ENCODE results near the gene HLA-DQA1.
"Not testable (repeated sequence)": the region's sequence is repeated elsewhere in the genome, so short reads cannot be mapped to it uniquely, and the experiment has no call there.

The HLA-DQA1 gene

DNA sequence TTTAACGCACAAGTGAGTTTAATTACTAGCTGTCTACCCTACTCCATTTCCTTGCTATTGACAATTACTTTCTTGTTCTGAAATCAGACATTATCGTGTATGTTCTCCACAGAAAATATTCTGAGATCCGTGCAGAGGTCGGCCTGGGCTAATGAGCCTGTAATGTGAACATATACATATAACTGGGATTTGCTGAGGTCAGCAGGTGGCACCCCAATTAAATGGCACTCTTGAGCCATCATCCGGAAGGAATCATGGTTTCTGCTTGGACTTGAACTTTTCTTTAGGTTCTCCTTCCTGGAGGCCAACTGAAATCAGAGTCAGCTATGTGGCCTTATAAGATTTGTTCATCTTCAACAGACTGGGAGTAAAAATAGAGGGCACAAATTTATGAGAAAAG is 25.6 kb downstream of the HLA-DQA1 start:
- Histone ChIP-seq H3K9me3 (replicated peaks in 1 of 11) (no peaks in the 10 kb centered on the region), H3K9ac (no peak overlapping the region), H4K20me1 (no peaks in the 10 kb centered on the region), H3K4me2 (no peak overlapping the region), H3K36me3 (no peaks in the 10 kb centered on the region), H3K4me1 (peaks cover 0 to 5% (median 4%) of the 10 kb centered on the region in 10 experiments; a peak in 9 of 20 replicates), H3K4me3 (no peak overlapping the region), H3K27ac (no peak overlapping the region), H3K27me3 (peaks cover 0 to 10% (median 6%) of the 10 kb centered on the region in 11 experiments; a peak in 13 of 22 replicates)
- no peak for TF ChIP-seq Cebpa-rat (IDR thresholded peaks at IDR 0.05)

GRCh38 chr6:32664354-32664753 is 27.1 kb downstream of the HLA-DQA1 start:
- Histone ChIP-seq H3K9ac (no peak overlapping the region), H3K4me1 (peaks cover 0 to 5% (median 2%) of the 10 kb centered on the region in 10 experiments; a peak in 8 of 20 replicates), H3K9me3 (replicated peaks in 1 of 11) (no peaks in the 10 kb centered on the region), H3K4me3 (no peak overlapping the region), H4K20me1 (no peaks in the 10 kb centered on the region), H3K27me3 (peaks cover 0 to 10% (median 6%) of the 10 kb centered on the region in 11 experiments; a peak in 13 of 22 replicates), H3K36me3 (no peaks in the 10 kb centered on the region), H3K27ac (no peak overlapping the region), H3K4me2 (no peak overlapping the region)
- no peak for TF ChIP-seq Cebpa-rat (IDR thresholded peaks at IDR 0.05)

GRCh38 chr6:32664827-32665362 is 27.7 kb downstream of the HLA-DQA1 start:
- Histone ChIP-seq H3K9ac (no peak overlapping the region), H3K4me2 (no peak overlapping the region), H3K27ac (no peak overlapping the region), H3K4me3 (no peak overlapping the region), H3K27me3 (peaks cover 0 to 10% (median 6%) of the 10 kb centered on the region in 11 experiments; a peak in 13 of 22 replicates), H4K20me1 (no peaks in the 10 kb centered on the region), H3K36me3 (no peaks in the 10 kb centered on the region), H3K4me1 (peaks cover 0 to 2% (median under 1%) of the 10 kb centered on the region in 10 experiments; a peak in 8 of 20 replicates), H3K9me3 (replicated peaks in 1 of 11) (no peaks in the 10 kb centered on the region)
- TF ChIP-seq Cebpa-rat (IDR thresholded peaks at IDR 0.05), result no peak

DNA sequence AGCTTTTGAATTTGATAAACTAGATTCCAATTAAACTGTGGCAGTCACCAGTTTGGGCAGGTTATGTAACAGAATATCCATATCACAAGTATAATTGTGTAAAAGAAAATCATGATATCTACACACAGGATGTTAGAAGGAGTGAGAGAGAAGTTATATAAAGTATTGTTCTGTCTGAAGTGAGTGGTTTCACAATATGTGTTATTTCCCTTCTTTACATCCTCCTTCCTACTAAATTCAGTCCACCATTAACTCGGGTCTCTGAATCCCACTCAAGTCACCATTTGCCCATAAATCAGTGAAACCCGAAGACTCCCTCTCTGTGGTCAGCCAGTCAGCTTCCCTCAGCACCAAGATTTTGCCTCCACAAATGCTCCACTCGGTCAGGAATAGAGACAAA is 28.5 kb downstream of the HLA-DQA1 start:
- H3K9ac ChIP-seq, result no peak overlapping the region

DNA sequence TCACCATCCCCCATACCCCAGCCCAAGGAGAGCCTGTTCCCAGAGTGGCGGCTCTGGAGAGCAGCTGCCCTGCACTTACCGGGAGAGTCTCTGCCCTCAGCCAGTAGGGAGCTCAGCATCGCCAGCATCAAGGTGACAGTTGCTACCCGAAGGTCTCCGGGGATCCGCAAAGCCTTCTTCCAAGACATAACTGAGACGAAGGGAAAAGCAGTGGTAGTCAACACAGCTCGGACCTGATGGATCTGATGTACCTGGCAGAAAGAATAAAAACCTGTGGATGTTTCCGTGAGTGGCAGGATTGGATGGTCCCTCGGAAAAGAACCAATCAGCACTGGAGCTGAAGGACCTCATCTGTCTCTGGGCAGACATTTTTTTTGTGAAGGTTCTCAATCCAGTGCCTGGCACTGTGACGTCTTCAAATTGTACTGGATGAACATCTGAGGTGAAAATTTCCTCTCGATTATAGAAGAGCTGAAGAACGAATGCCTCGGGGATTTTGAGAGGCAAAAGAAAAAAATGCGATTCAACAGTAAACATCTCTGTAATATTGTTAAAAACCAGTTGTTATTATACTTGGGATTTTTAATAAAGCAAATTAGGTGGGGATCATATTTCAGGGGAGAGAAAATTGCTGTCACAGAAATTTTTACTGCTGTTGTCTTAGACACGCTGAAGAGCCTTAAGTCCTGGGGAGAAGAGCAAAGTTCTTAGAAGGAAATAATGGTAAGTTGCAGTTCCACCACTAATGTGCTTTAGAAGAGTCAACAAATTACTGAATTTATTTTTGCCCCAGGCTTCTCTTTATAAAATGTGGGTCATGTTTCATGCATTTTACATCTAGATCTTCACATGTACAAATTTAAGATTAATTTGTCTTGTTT is 29.5 kb downstream of the HLA-DQA1 start, which contains the start of gene HLA-DQB1:
TSS of gene HLA-DQB1 (minus strand) at position 238 of the 881 bp plus-strand sequence. CDS start at position 188, 50 bp downstream.
- no peak within 1 kb of the TSS for H3K4me2 ChIP-seq

More for the DNA sequence above, 28.5 kb downstream of the HLA-DQA1 start:
- no peak overlapping the region; a peak in 1 of 20 replicates for H3K4me3 ChIP-seq
- no peaks in the 10 kb centered on the region for H3K36me3 ChIP-seq
- no peaks in the 10 kb centered on the region; a peak in 2 of 20 replicates for H3K4me1 ChIP-seq
- H3K9me3 ChIP-seq (replicated peaks in 1 of 11), result no peaks in the 10 kb centered on the region
- TF ChIP-seq Cebpa-rat (IDR thresholded peaks at IDR 0.05), result no peak
- peaks cover 0 to 10% (median 6%) of the 10 kb centered on the region in 11 experiments; a peak in 13 of 22 replicates for H3K27me3 ChIP-seq
- no peak overlapping the region for H3K4me2 ChIP-seq
- H3K27ac ChIP-seq, result no peak overlapping the region
- no peaks in the 10 kb centered on the region for H4K20me1 ChIP-seq

DNA sequence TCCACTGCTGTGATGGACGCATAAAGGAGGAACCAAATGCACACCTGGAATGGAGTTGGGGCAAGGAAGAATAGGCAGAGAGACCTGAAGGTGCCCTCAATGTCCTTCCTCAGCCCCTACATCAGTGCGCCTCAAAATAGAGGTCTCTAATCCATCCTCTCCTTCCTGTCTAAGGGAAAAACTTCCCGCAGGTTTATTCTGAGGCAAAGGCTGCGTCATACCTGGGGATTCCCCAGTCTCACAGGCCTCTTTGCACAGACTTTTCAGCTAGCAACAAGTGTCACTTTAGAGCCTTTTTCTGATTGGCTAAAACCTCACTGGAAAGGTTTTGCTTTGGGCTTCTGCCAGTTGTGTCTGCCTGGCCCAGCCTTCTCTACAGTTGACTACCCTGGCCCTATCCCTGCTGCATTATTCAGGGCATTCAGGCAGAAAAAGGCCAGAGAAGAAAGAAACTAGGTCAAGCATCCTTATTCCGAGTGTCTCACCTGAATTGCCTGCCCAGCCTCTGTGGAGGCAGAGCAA is 31.1 kb downstream of the HLA-DQA1 start:
- H3K27ac ChIP-seq, result no peak overlapping the region
- H3K4me1 ChIP-seq, result no peaks in the 10 kb centered on the region; a peak in 2 of 20 replicates
- no peak for TF ChIP-seq Cebpa-rat (IDR thresholded peaks at IDR 0.05)
- H4K20me1 ChIP-seq, result no peaks in the 10 kb centered on the region
- no peak overlapping the region for H3K9ac ChIP-seq
- peaks cover 0 to 10% (median 6%) of the 10 kb centered on the region in 11 experiments; a peak in 13 of 22 replicates for H3K27me3 ChIP-seq
- no peaks in the 10 kb centered on the region for H3K9me3 ChIP-seq (replicated peaks in 1 of 11)
- no peaks in the 10 kb centered on the region for H3K36me3 ChIP-seq
- H3K4me2 ChIP-seq, result peak overlapping the region in 1 of 11 experiments; percentile 16; a peak in 2 of 22 replicates
- no peak overlapping the region for H3K4me3 ChIP-seq

More for the DNA sequence above, 29.5 kb downstream of the HLA-DQA1 start, which contains the start of gene HLA-DQB1:
- H4K20me1 ChIP-seq, result no peaks in the 10 kb centered on the region
- TF ChIP-seq Cebpa-rat (IDR thresholded peaks at IDR 0.05), result no peak
- H3K9me3 ChIP-seq (replicated peaks in 1 of 11), result no peaks in the 10 kb centered on the region
- H3K27me3 ChIP-seq, result peaks cover 0 to 10% (median 6%) of the 10 kb centered on the region in 11 experiments; a peak in 13 of 22 replicates
- H3K36me3 ChIP-seq, result no peaks in the 10 kb centered on the region
- no peak within 1 kb of the TSS for H3K9ac ChIP-seq
- no peak within 1 kb of the TSS for H3K27ac ChIP-seq
- no peaks in the 10 kb centered on the region; a peak in 2 of 20 replicates for H3K4me1 ChIP-seq
- peak within 1 kb of the TSS in 6 of 10 experiments; percentile 41 to 53 (median 48); a peak in 7 of 20 replicates for H3K4me3 ChIP-seq

DNA sequence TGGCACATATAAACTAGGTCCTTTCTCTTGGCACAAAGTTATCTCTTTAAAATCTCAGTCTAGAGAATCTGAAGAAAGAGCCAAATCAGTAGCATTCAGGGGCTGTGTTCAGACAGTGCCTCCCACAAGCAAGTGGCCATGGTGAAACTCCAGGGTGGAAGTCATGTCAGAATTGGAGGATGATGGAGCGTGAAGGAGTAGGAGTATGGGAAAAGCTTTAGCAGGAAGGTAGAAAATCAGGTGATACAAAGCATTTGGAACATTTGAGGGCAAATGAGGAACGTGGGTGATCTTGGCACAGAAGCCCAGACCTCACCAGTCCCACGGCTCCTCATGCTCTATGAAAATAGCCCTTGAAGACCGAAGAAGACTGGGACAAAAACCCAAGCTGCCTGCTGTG is 32.0 kb downstream of the HLA-DQA1 start:
- Histone ChIP-seq H3K27me3 (peaks cover 0 to 10% (median 6%) of the 10 kb centered on the region in 11 experiments; a peak in 13 of 22 replicates), H3K36me3 (no peaks in the 10 kb centered on the region), H3K9me3 (replicated peaks in 1 of 11) (no peaks in the 10 kb centered on the region), H3K4me2 (no peak overlapping the region), H4K20me1 (no peaks in the 10 kb centered on the region), H3K27ac (no peak overlapping the region), H3K4me3 (no peak overlapping the region), H3K4me1 (no peaks in the 10 kb centered on the region; a peak in 2 of 20 replicates), H3K9ac (no peak overlapping the region)
- no peak for TF ChIP-seq Cebpa-rat (IDR thresholded peaks at IDR 0.05)

DNA sequence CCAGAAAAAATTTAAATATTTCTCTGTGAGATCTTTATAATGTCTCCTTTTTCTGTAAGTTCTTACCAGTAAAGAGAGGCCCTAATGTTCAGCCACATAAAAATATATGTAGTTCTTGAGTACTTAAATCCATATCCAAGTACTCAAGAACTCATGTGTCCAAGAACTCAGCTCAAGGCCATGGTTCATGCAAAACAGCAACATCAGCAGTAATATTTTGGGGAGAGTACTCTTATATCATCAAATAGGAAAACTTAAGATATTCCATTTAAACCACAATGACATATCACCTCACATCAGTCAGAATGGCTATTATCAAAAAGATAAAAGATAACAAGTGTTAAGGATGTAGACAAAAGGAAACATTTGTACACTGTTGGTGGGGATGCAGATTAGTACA is 32.7 kb downstream of the HLA-DQA1 start:
- Histone ChIP-seq H3K36me3 (no peaks in the 10 kb centered on the region), H3K27me3 (peaks cover 0 to 6% (median 3%) of the 10 kb centered on the region in 11 experiments; a peak in 13 of 22 replicates), H3K27ac (no peak overlapping the region), H3K4me1 (no peaks in the 10 kb centered on the region; a peak in 2 of 20 replicates), H3K9me3 (replicated peaks in 1 of 11) (no peaks in the 10 kb centered on the region), H3K9ac (no peak overlapping the region), H4K20me1 (no peaks in the 10 kb centered on the region), H3K4me2 (no peak overlapping the region), H3K4me3 (no peak overlapping the region)
- no peak for TF ChIP-seq Cebpa-rat (IDR thresholded peaks at IDR 0.05)

DNA sequence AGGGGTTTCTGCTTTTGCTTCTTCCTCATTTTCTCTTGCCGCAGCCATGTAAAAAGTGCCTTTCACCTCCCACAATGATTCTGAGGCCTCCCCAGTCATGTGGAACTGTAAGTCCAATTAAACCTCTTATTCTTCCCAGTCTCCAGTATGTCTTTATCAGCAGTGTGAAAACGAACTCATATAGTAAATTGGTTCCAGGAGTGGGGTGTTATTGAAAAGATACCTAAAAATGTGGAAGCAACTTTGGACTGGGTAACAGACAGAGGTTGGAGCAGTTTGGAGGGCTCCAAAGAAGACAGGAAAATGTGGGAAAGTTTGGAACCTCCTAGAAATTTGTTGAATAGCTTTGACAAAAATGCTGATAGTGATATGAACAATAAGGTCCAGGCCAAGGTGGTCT is 34.7 kb downstream of the HLA-DQA1 start:
- H3K4me1 ChIP-seq; H3K9me3 ChIP-seq (replicated peaks in 1 of 11); H3K4me3 ChIP-seq; H4K20me1 ChIP-seq; H3K9ac ChIP-seq; H3K4me2 ChIP-seq; H3K36me3 ChIP-seq; H3K27ac ChIP-seq; H3K27me3 ChIP-seq: not testable (repeated sequence)

- H3K9me3 ChIP-seq (replicated peaks in 1 of 11); H3K9ac ChIP-seq; H3K27ac ChIP-seq; H3K4me3 ChIP-seq; H3K27me3 ChIP-seq; H3K4me2 ChIP-seq; H3K36me3 ChIP-seq; H3K4me1 ChIP-seq; H4K20me1 ChIP-seq: not testable (repeated sequence)
Measured at GRCh38 chr6:32674123-32674522, 36.9 kb downstream of the HLA-DQA1 start.

All from BLaER1 treated with 17β-estradiol and CSF1 and Interleukin-3, amounts not matched to agents 10 nM and 100 nM (cell line).